K562 (cell line): ENCODE data around the gene TMX1. TPM values are rescaled to one million over a fixed set of nuclear protein-coding genes. Genes with fewer than 3 reads are reported as not detected.

ENCODE experiments used
- ATAC-seq: fragments of 200-7000 bp; cut with Tn5 transposase; 3 replicates; pipeline ENCODE4 v1.9.1; 2020; ENCODE audit warnings: moderate library complexity
- BruUV-seq: library from RNA; stranded (reverse); fragments of 400-500 nt; replicated peaks from 2 replicates; lab custom pipeline; 2021; lab: Mats Ljungman, UMichigan
- CTCF ChIA-PET: fragments of 300-600 bp; formaldehyde crosslinking; extraction: SDS; loops from one replicate; lab custom pipeline; 2021; ENCODE audit warnings: low intra/inter-chr PET ratio; lab: Yijun Ruan, JAX
- POLR2A ChIA-PET: fragments of 300-600, 350-650 bp; sonication (Branson Sonifier 250); formaldehyde crosslinking; extraction: SDS; loops from one replicate; lab custom pipeline; 2021; ENCODE audit warnings: antibody characterized with exemption, inconsistent platforms; lab: Yijun Ruan, JAX
- DNase-seq, 4 experiments: peaks; one replicate each; pipeline versions ENCODE4 v3.0.0 to v3.0.0-alpha.2; 2011 to 2018; ENCODE audit warnings: low spot score in 3 of 4, mixed read lengths in 3 of 4; ENCODE audit errors: extremely low read depth in 1 of 4
- FAIRE-seq: peaks from 2 replicates; lab custom pipeline; 2011; peaks lifted over from hg19 to GRCh38; lab: Jason Lieb, UNC
- H2AFZ ChIP-seq: 2 replicates; pipeline ENCODE4 v1.6.0; 2011; ENCODE audit warnings: low read depth, low read length, control low read depth, inconsistent platforms
- H3K27ac ChIP-seq: fragments of 200-600 bp; 3 replicates; pipeline ENCODE4 v1.8.0; 2011; ENCODE audit warnings: low read depth, mild to moderate bottlenecking, control low read depth, inconsistent platforms, low read length, moderate library complexity, mixed read lengths; ENCODE audit errors: extremely low read depth
- H3K27me3 ChIP-seq, 2 experiments: fragments of 300-600 bp in 1 of 2; 2 replicates in 1 of 2; 3 replicates in 1 of 2; pipeline versions ENCODE4 v1.6.0 to v1.8.0; 2011; ENCODE audit warnings: inconsistent platforms in 2 of 2, low read length in 2 of 2, mild to moderate bottlenecking in 1 of 2, mixed read lengths in 1 of 2, moderate library complexity in 1 of 2; ENCODE audit not compliant: control insufficient read depth in 2 of 2, insufficient read depth in 2 of 2
- H3K36me3 ChIP-seq: fragments of 300-600 bp; 3 replicates; pipeline ENCODE4 v1.8.0; 2011; ENCODE audit warnings: mild to moderate bottlenecking, low read length, inconsistent platforms; ENCODE audit not compliant: control insufficient read depth, insufficient read depth
- H3K4me1 ChIP-seq, 2 experiments: fragments of 200-600 bp in 1 of 2; replicated peaks in 1 of 2; 2 replicates in 1 of 2; 3 replicates in 1 of 2; pipeline versions ENCODE4 v1.5.1 to v1.8.0; 2011; ENCODE audit warnings: inconsistent platforms in 2 of 2, low read length in 2 of 2, mild to moderate bottlenecking in 1 of 2, mixed read lengths in 1 of 2, moderate library complexity in 1 of 2; ENCODE audit not compliant: control insufficient read depth in 2 of 2, insufficient read depth in 2 of 2
- H3K4me2 ChIP-seq: 2 replicates; pipeline ENCODE4 v1.6.1; 2011; ENCODE audit warnings: low read length, control low read depth, inconsistent platforms, mixed read lengths; ENCODE audit not compliant: insufficient read depth
- H3K4me3 ChIP-seq: fragments of 200-600 bp; sonication (generic), shearing (Covaris generic); 2 replicates; pipeline ENCODE4 v1.5.1; 2016; ENCODE audit warnings: control low read depth, inconsistent platforms
- H3K79me2 ChIP-seq: fragments of 200-600 bp; 3 replicates; pipeline ENCODE4 v1.8.0; 2011; ENCODE audit warnings: low read length, inconsistent platforms; ENCODE audit not compliant: control insufficient read depth, insufficient read depth
- H3K9ac ChIP-seq, 2 experiments: 2 replicates each; pipeline versions ENCODE4 v1.6.0 to v1.6.1; 2011; ENCODE audit warnings: low read depth in 2 of 2, low read length in 2 of 2, control low read depth in 1 of 2, inconsistent platforms in 1 of 2, mild to moderate bottlenecking in 1 of 2, mixed read lengths in 1 of 2; ENCODE audit not compliant: insufficient read depth in 1 of 2
- H3K9me1 ChIP-seq: one replicate; pipeline ENCODE4 v1.6.0; 2011; ENCODE audit warnings: inconsistent platforms, mild to moderate bottlenecking, low read length, moderate library complexity; ENCODE audit not compliant: control insufficient read depth, insufficient read depth
- H3K9me3 ChIP-seq: replicated peaks from 2 replicates; pipeline ENCODE4 v1.5.1; 2011; ENCODE audit warnings: low read depth, low read length, inconsistent platforms; ENCODE audit not compliant: control insufficient read depth, insufficient read depth
- H4K20me1 ChIP-seq: replicated peaks from 2 replicates; pipeline ENCODE4 v1.6.1; 2011; ENCODE audit warnings: low read length, inconsistent platforms, mixed read lengths; ENCODE audit not compliant: control insufficient read depth, insufficient read depth
- ARID2 ChIP-seq: fragments of 450-650 bp; IDR thresholded peaks from 2 replicates; pipeline ENCODE4 v1.6.1; 2017; ENCODE audit warnings: antibody characterized with exemption, mild to moderate bottlenecking
- BDP1 ChIP-seq: IDR thresholded peaks from 3 replicates; pipeline ENCODE4 v1.6.1; 2011; ENCODE audit not compliant: insufficient read length, insufficient read depth
- FOXJ2 ChIP-seq: fragments of 200-800 bp; sonication (Bioruptor generic); IDR thresholded peaks from 2 replicates; pipeline ENCODE4 v1.6.1; 2016; ENCODE audit warnings: missing genetic modification characterization, missing compliant biosample characterization
- FOXK2 ChIP-seq, 2 experiments: fragments of 450-650 bp; IDR thresholded peaks in 1 of 2; conservative IDR thresholded peaks in 1 of 2; 2 replicates each; pipeline ENCODE4 v1.6.1; 2016; ENCODE audit warnings: low read depth in 2 of 2, mild to moderate bottlenecking in 1 of 2
- GTF2A2 ChIP-seq: IDR thresholded peaks from 2 replicates; pipeline ENCODE4 v1.6.1; 2016; ENCODE audit warnings: mild to moderate bottlenecking, missing genetic modification characterization, missing compliant biosample characterization
- KAT2B ChIP-seq: IDR thresholded peaks from one replicate; pipeline ENCODE4 v1.6.1; 2012; ENCODE audit warnings: low read depth, mild to moderate bottlenecking, control low read depth, inconsistent platforms, low read length, moderate library complexity
- MCM7 ChIP-seq, 2 experiments: fragments of 450-650 bp; IDR thresholded peaks; 2 replicates each; pipeline ENCODE4 v1.6.1; 2016 to 2018
- POLR2H ChIP-seq: IDR thresholded peaks from 2 replicates; pipeline ENCODE4 v1.6.1; 2016; ENCODE audit warnings: missing genetic modification characterization, low read depth, mild to moderate bottlenecking, control low read depth, missing compliant biosample characterization, moderate library complexity
- RFX7 ChIP-seq: fragments of 250-450 bp; sonication (Bioruptor Pico); IDR thresholded peaks from 2 replicates; pipeline ENCODE4 v1.5.1; 2021; ENCODE audit warnings: mild to moderate bottlenecking
- STAG1 ChIP-seq: sonication (generic); formaldehyde crosslinking; IDR thresholded peaks from 2 replicates; pipeline ENCODE4 v1.5.0; 2020; ENCODE audit warnings: missing genetic modification reagents, borderline replicate concordance
- WHSC1 ChIP-seq: IDR thresholded peaks from one replicate; pipeline ENCODE4 v1.6.1; 2012; ENCODE audit warnings: low read length, control low read depth, inconsistent platforms
- ZNF507 ChIP-seq: conservative IDR thresholded peaks from 2 replicates; pipeline ENCODE4 v1.6.1; 2017; ENCODE audit warnings: missing genetic modification characterization, missing compliant biosample characterization
- ZNF696 ChIP-seq: fragments of 250-450 bp; sonication (Bioruptor Pico); conservative IDR thresholded peaks from 2 replicates; pipeline ENCODE4 v1.4.0; 2020; ENCODE audit warnings: mild to moderate bottlenecking, moderate library complexity
- WGBS: fragments of 100-300 bp; shearing (Covaris generic); methylation state at CpG from one replicate; pipeline ENCODE4 v1.1.6; 2016; ENCODE audit warnings: low coverage, mixed read lengths; ENCODE audit not compliant: insufficient coverage; ENCODE audit errors: missing lambda C conversion rate; 5-methylcytosine and 5-hydroxymethylcytosine counted together
- in situ Hi-C: fragments of 300-500 bp; cut with MboI; formaldehyde crosslinking; loops from 4 replicates; pipeline ENCODE4 v1.15.0; 2018; ENCODE audit warnings: inconsistent platforms, mixed read lengths
- intact Hi-C: fragments of 100-400 bp; cut with micrococcal nuclease; formaldehyde crosslinking; loops from 2 replicates; pipeline ENCODE4 v1.14.2; 2022
- polyA plus RNA-seq, 8 experiments: library from polyadenylated mRNA; depleted of rRNA in 4 of 8; stranded (reverse) in 5 of 8; unstranded in 3 of 8; fragments of >200 nt; fragmentation: Nextera tagmentation in 2 of 8; fragmentation: Illumina TruSeq in 1 of 8; extraction: Ambion mirVana in 2 of 8; extraction: Trizol in 1 of 8; gene quantifications; 2 replicates each; pipeline versions ENCODE4 v1.2.1 to v1.2.3, GENCODE V29; 2011 to 2014; ENCODE audit warnings: inconsistent platforms in 1 of 8, missing spikeins in 1 of 8
- total RNA-seq, 7 experiments: library from RNA; depleted of rRNA in 6 of 7; stranded (reverse); fragments of >200 nt in 6 of 7; fragmentation: Illumina TruSeq in 2 of 7; extraction: Trizol in 2 of 7; gene quantifications; 2 replicates each; pipeline versions ENCODE4 v1.2.1 to v1.2.3, GENCODE V29; 2011 to 2021; ENCODE audit warnings: low replicate concordance in 1 of 7
- TF ChIP-seq, protein P1 (sequence below), 2 experiments: fragments of 150-350 bp in 1 of 2; IDR thresholded peaks; 2 replicates each; pipeline ENCODE4 v1.6.1; 2012 to 2016; ENCODE audit warnings: low read depth in 2 of 2, low read length in 2 of 2, mild to moderate bottlenecking in 1 of 2, moderate library complexity in 1 of 2
- TF ChIP-seq, protein P2 (sequence below): fragments of 250-450 bp; sonication (Bioruptor Pico); IDR thresholded peaks from 2 replicates; pipeline ENCODE4 v1.4.0; 2020

The TMX1 gene
- total and polyA plus RNA-seq, 9 of the 15 experiments (the other 6 are each of a cell fraction or from before 2014, with no cell fraction given): 19.5 to 101 (median 34.7) TPM

DNA sequence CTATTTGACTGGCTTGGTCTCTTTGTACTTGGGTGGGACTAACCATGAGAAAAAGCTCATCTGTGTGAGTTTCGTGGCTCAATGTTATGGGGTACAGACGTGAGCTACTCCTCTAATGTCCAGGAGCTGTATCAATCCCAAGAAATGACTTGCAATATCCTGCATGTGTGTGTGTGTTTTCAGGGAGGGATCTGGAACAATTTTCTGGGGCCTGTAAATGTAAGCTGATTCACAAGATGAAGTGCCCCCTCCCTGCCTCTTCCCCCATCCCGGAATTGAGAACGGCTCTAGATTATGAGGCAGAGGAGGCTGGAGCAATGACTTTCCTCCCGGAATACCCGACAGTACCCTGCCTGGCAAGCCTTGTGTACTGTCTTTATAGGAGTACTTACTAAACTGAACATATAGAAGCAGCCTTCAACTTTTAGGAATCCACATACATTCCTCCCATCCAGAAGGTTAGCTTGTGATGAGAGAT is 53.9 kb downstream of the TMX1 start:
- no peak for TF ChIP-seq FOXK2 (conservative IDR thresholded peaks at IDR 0.05 in 1 of 2, IDR thresholded peaks at IDR 0.05 in 1 of 2; ENCODE audit: low read depth in 2 of 2)
- no peak for TF ChIP-seq ZNF696 (CRISPR knock-in tag)
- no peak for TF ChIP-seq MCM7 (IDR thresholded peaks at IDR 0.05)
- no peak for TF ChIP-seq RFX7 (CRISPR knock-in tag)
- no peak for TF ChIP-seq GTF2A2
- TF ChIP-seq, protein P1, sequence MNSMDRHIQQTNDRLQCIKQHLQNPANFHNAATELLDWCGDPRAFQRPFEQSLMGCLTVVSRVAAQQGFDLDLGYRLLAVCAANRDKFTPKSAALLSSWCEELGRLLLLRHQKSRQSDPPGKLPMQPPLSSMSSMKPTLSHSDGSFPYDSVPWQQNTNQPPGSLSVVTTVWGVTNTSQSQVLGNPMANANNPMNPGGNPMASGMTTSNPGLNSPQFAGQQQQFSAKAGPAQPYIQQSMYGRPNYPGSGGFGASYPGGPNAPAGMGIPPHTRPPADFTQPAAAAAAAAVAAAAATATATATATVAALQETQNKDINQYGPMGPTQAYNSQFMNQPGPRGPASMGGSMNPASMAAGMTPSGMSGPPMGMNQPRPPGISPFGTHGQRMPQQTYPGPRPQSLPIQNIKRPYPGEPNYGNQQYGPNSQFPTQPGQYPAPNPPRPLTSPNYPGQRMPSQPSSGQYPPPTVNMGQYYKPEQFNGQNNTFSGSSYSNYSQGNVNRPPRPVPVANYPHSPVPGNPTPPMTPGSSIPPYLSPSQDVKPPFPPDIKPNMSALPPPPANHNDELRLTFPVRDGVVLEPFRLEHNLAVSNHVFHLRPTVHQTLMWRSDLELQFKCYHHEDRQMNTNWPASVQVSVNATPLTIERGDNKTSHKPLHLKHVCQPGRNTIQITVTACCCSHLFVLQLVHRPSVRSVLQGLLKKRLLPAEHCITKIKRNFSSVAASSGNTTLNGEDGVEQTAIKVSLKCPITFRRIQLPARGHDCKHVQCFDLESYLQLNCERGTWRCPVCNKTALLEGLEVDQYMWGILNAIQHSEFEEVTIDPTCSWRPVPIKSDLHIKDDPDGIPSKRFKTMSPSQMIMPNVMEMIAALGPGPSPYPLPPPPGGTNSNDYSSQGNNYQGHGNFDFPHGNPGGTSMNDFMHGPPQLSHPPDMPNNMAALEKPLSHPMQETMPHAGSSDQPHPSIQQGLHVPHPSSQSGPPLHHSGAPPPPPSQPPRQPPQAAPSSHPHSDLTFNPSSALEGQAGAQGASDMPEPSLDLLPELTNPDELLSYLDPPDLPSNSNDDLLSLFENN (IDR thresholded peaks at IDR 0.05; ENCODE audit: low read depth in 2 of 2, low read length in 2 of 2): no peak
- no peak for TF ChIP-seq KAT2B
- no peak for TF ChIP-seq POLR2H (tag)
- no peak for TF ChIP-seq ZNF507 (tag)
- TF ChIP-seq STAG1 (CRISPR knock-in tag): no peak
- TF ChIP-seq FOXJ2: no peak
- TF ChIP-seq ARID2: no peak
- TF ChIP-seq, protein P2, sequence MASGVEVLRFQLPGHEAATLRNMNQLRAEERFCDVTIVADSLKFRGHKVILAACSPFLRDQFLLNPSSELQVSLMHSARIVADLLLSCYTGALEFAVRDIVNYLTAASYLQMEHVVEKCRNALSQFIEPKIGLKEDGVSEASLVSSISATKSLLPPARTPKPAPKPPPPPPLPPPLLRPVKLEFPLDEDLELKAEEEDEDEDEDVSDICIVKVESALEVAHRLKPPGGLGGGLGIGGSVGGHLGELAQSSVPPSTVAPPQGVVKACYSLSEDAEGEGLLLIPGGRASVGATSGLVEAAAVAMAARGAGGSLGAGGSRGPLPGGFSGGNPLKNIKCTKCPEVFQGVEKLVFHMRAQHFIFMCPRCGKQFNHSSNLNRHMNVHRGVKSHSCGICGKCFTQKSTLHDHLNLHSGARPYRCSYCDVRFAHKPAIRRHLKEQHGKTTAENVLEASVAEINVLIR: no peak
- no peak for TF ChIP-seq BDP1
- no peak for TF ChIP-seq WHSC1
- intact Hi-C loops (no loop called here), in situ Hi-C loops (no loop called here)
- no peaks in the 10 kb centered on the region for H4K20me1 ChIP-seq
- no peaks in the 10 kb centered on the region for H3K36me3 ChIP-seq
- CTCF ChIA-PET: no interaction called here
- no peak overlapping the region for H3K27ac ChIP-seq
- no peaks in the 10 kb centered on the region for H3K9me3 ChIP-seq
- POLR2A ChIA-PET: no interaction called here
- no TSS peak for BruUV-seq
- ATAC-seq (no peak), DNase-seq (no peak), FAIRE-seq (no peak)
- no peaks in the 10 kb centered on the region for H3K9me1 ChIP-seq
- no peaks in the 10 kb centered on the region for H3K79me2 ChIP-seq
- no peaks in the 10 kb centered on the region for H3K4me1 ChIP-seq
- WGBS: 0% methylated on average over 4 of the region's 6 CpGs
- H3K4me3 ChIP-seq: no peak overlapping the region
- H2AFZ ChIP-seq: no peak overlapping the region
- H3K9ac ChIP-seq: no peak overlapping the region
- no peak overlapping the region for H3K4me2 ChIP-seq
- H3K27me3 ChIP-seq: peaks cover 0 to 2% of the 10 kb centered on the region in 2 experiments; a peak in 1 of 5 replicates
